IMR-90 (cell line): ENCODE data around the gene ATP12A.

Experiments used
- POLR2A ChIP-seq: IDR thresholded peaks from 2 replicates; pipeline ENCODE4 v1.6.1; 2012; ENCODE audit warnings: mild to moderate bottlenecking, low read depth, low read length
- SMC3 ChIP-seq: fragments of 150-350 bp; IDR thresholded peaks from 2 replicates; pipeline ENCODE4 v1.6.1; 2016; ENCODE audit warnings: low read depth, mild to moderate bottlenecking, antibody characterized with exemption, low read length, moderate library complexity
- TF ChIP-seq, protein P1 (sequence below): conservative IDR thresholded peaks from 2 replicates; pipeline ENCODE4 v1.5.1; 2012; ENCODE audit warnings: mild to moderate bottlenecking, low read depth, low read length, improper control_type of control experiment

DNA sequence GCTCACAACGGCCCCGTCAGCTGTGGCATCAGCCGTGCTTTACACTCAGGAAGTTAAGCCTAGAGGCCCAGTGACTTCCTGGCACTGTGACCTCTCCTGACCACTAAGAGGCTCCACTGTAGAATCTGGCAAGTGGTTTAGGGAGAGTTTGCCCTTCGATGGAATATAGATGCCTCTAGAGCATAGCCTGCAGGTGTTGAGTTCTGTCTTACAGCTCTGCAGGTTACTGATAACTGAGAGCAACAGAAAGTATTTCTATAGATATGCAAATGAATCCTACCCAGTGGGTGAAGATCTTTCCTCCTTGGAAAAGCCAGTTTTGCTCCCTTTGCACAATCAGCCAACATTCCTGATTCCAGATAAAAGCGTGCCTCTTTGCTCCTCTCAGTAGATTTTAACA lies 35.8 kb downstream of the ATP12A start:
- TF ChIP-seq, protein P1, sequence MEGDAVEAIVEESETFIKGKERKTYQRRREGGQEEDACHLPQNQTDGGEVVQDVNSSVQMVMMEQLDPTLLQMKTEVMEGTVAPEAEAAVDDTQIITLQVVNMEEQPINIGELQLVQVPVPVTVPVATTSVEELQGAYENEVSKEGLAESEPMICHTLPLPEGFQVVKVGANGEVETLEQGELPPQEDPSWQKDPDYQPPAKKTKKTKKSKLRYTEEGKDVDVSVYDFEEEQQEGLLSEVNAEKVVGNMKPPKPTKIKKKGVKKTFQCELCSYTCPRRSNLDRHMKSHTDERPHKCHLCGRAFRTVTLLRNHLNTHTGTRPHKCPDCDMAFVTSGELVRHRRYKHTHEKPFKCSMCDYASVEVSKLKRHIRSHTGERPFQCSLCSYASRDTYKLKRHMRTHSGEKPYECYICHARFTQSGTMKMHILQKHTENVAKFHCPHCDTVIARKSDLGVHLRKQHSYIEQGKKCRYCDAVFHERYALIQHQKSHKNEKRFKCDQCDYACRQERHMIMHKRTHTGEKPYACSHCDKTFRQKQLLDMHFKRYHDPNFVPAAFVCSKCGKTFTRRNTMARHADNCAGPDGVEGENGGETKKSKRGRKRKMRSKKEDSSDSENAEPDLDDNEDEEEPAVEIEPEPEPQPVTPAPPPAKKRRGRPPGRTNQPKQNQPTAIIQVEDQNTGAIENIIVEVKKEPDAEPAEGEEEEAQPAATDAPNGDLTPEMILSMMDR = no peak
- no peak for TF ChIP-seq POLR2A
- TF ChIP-seq SMC3 = no peak
